ENCODE results near the gene USP2.

GRCh38 chr11:119342023-119342300 lies 39.5 kb downstream of the USP2 start:
- no peak for TF ChIP-seq EZH2 (IDR thresholded peaks at IDR 0.05; ENCODE audit: low read length, missing control alignments)
- no peak for TF ChIP-seq CTCF (conservative IDR thresholded peaks at IDR 0.05 in 1 of 2, IDR thresholded peaks at IDR 0.05 in 1 of 2; ENCODE audit: low read depth in 1 of 2, low read length in 2 of 2)
